Lung (tissue), 13 donors: Measurements from ENCODE around the gene THEM4. TPM values are rescaled to one million over a fixed set of nuclear protein-coding genes. Genes with fewer than 3 reads are reported as not detected.

Experiments
- ATAC-seq: fragments of 200-7000 bp; cut with Tn5 transposase; one replicate; pipeline ENCODE4 v1.9.1; 2020; ENCODE audit warnings: moderate number of reproducible peaks; ENCODE audit not compliant: insufficient read depth, low FRiP score
- DNase-seq, 3 donors: peaks; one replicate each; pipeline ENCODE4 v3.0.0-alpha.2; 2013 to 2017
- H3K27ac ChIP-seq, 2 donors: one replicate each; pipeline ENCODE4 v1.5.1; 2013; ENCODE audit warnings: mild to moderate bottlenecking in 2 of 2, moderate library complexity in 2 of 2, control low read depth in 1 of 2, inconsistent platforms in 1 of 2, low read depth in 1 of 2, low read length in 1 of 2
- H3K27me3 ChIP-seq, 3 donors: one replicate each; pipeline ENCODE4 v1.5.1; 2013; ENCODE audit warnings: low read length in 2 of 3; ENCODE audit not compliant: control insufficient read depth in 3 of 3, insufficient read depth in 3 of 3
- H3K36me3 ChIP-seq, 4 donors: one replicate each; pipeline ENCODE4 v1.5.1; 2013; ENCODE audit warnings: low read length in 4 of 4, mild to moderate bottlenecking in 1 of 4, moderate library complexity in 1 of 4; ENCODE audit not compliant: control insufficient read depth in 4 of 4, insufficient read depth in 4 of 4
- H3K4me1 ChIP-seq, 5 donors: one replicate each; pipeline ENCODE4 v1.5.1; 2013; ENCODE audit warnings: low read length in 5 of 5, mild to moderate bottlenecking in 2 of 5, moderate library complexity in 1 of 5; ENCODE audit not compliant: control insufficient read depth in 5 of 5, insufficient read depth in 5 of 5
- H3K4me3 ChIP-seq: one replicate; pipeline ENCODE4 v1.5.1; 2013; ENCODE audit warnings: mild to moderate bottlenecking, control low read depth, moderate library complexity
- H3K9ac ChIP-seq, 2 donors: one replicate each; pipeline ENCODE4 v1.5.1; 2013; ENCODE audit warnings: low read length in 2 of 2, control low read depth in 1 of 2; ENCODE audit not compliant: insufficient read depth in 1 of 2
- H3K9me3 ChIP-seq, 4 donors: one replicate each; pipeline ENCODE4 v1.5.1; 2013; ENCODE audit warnings: low read length in 3 of 4, mild to moderate bottlenecking in 1 of 4, moderate library complexity in 1 of 4; ENCODE audit not compliant: control insufficient read depth in 4 of 4, insufficient read depth in 3 of 4
- WGBS, 2 donors: extraction: QIAGEN DNeasy Blood & Tissue Kit; methylation state at CpG; one replicate each; pipeline ENCODE4 v1.1.7; 2013; 5-methylcytosine and 5-hydroxymethylcytosine counted together
- polyA plus RNA-seq, 2 donors: library from polyadenylated mRNA; stranded (reverse); fragments of 200-250 nt; gene quantifications; one replicate each; pipeline ENCODE4 v1.2.1, GENCODE V29; 2013
- small RNA-seq: library from RNA; depleted of rRNA; stranded (forward); fragments of <200 nt; gene quantifications from one replicate; pipeline ENCODE3, GENCODE V24; 2014; ENCODE audit warnings: low replicate concordance
- total RNA-seq, 2 donors: library from RNA; depleted of rRNA in 1 of 2; stranded (reverse); fragments of >200 nt in 1 of 2; gene quantifications; one replicate each; pipeline ENCODE4 v1.2.1, GENCODE V29; 2014 to 2021
- TF ChIP-seq, protein P1 (sequence below): IDR thresholded peaks from 2 replicates; pipeline ENCODE4 v1.5.1; 2012; ENCODE audit warnings: mild to moderate bottlenecking; ENCODE audit errors: control extremely low read depth, extremely low read depth
- donor health status: control.
- donor health status: control.
- donor health status: Bipolar disorder and iron deficiency.
- donor health status: healthy.
- donor health status: DM: yes; HTN: yes; CAD: no.

Gene THEM4
- total and polyA plus RNA-seq, 4 donors = 10.3 to 15.7 (median 13.6) TPM

DNA sequence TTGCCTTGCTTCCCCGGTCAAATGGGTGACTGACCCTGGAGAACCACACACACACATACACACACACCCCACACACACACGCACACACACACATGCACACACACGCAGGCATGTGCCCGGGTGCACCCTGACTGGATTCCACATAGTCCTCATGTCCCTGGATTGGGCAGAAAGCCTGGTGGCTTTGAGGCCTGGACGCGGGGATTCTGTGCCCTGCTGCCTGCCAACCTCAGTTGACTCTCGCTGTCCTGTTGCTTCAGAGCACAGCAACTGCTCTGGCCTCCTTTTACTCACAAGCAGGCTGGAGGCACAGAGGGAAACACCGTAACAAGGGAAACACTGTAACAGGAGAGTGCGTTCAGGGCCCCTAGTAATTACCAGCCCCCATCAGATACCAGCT lies 84.1 kb downstream of the THEM4 start:
- no peak overlapping the region for H3K27ac ChIP-seq
- H3K36me3 ChIP-seq = no peaks in the 10 kb centered on the region
- ATAC-seq = no peak
- 81 to 84% methylated on average over 9 of the region's 9 CpGs for WGBS, 2 donors
- H3K9ac ChIP-seq = no peak overlapping the region
- TF ChIP-seq, protein P1, sequence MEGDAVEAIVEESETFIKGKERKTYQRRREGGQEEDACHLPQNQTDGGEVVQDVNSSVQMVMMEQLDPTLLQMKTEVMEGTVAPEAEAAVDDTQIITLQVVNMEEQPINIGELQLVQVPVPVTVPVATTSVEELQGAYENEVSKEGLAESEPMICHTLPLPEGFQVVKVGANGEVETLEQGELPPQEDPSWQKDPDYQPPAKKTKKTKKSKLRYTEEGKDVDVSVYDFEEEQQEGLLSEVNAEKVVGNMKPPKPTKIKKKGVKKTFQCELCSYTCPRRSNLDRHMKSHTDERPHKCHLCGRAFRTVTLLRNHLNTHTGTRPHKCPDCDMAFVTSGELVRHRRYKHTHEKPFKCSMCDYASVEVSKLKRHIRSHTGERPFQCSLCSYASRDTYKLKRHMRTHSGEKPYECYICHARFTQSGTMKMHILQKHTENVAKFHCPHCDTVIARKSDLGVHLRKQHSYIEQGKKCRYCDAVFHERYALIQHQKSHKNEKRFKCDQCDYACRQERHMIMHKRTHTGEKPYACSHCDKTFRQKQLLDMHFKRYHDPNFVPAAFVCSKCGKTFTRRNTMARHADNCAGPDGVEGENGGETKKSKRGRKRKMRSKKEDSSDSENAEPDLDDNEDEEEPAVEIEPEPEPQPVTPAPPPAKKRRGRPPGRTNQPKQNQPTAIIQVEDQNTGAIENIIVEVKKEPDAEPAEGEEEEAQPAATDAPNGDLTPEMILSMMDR = no peak
- no peak overlapping the region for H3K4me3 ChIP-seq
- H3K4me1 ChIP-seq = peaks cover 0 to 15% (median 9%) of the 10 kb centered on the region in 5 donors
- H3K9me3 ChIP-seq = no peaks in the 10 kb centered on the region
- no peaks in the 10 kb centered on the region for H3K27me3 ChIP-seq
- DNase-seq = peak in 2 of 3 donors; percentile 12 to 19

Small RNAs within 50 kb of the gene (small RNA-seq; reads per million reads assigned to genes)
- gene RF00019 = not detected

Other genes starting within 250 kb of the THEM4 start
- under 1 TPM; 0.09 to 0.31 TPM for gene CELF3, start 192.7 kb downstream of the THEM4 start, total RNA-seq
- under 1 TPM; 0.06 to 0.11 TPM for gene CELF3, start 192.7 kb downstream of the THEM4 start, polyA plus RNA-seq
- 10 to 100 TPM in 1 of 2 donors, 1 to 10 TPM in 1; 8.8 to 17.1 TPM for gene RIIAD1, start 188.0 kb downstream of the THEM4 start, total RNA-seq
- gene RIIAD1, start 188.0 kb downstream of the THEM4 start, polyA plus RNA-seq = 1 to 10 TPM; 8.6 to 9.3 TPM
- 10 to 100 TPM; 55.6 to 55.7 TPM for gene MRPL9, start 146.0 kb downstream of the THEM4 start, total RNA-seq
- gene MRPL9, start 146.0 kb downstream of the THEM4 start, polyA plus RNA-seq = 10 to 100 TPM; 51.0 to 68.1 TPM
- 10 to 100 TPM; 11.6 to 18.1 TPM for gene TDRKH, start 119.0 kb downstream of the THEM4 start, total RNA-seq
- gene TDRKH, start 119.0 kb downstream of the THEM4 start, polyA plus RNA-seq = 1 to 10 TPM; 5.6 to 6.1 TPM
- gene LINGO4, start 104.1 kb downstream of the THEM4 start, total RNA-seq = under 1 TPM in 1 of 2 donors, not detected in 1; 0.40 TPM
- under 1 TPM; 0.05 to 0.12 TPM for gene LINGO4, start 104.1 kb downstream of the THEM4 start, polyA plus RNA-seq
- gene RORC, start 77.7 kb downstream of the THEM4 start, total RNA-seq = 10 to 100 TPM; 10.9 to 24.7 TPM
- 1 to 10 TPM; 7.6 to 8.4 TPM for gene RORC, start 77.7 kb downstream of the THEM4 start, polyA plus RNA-seq
- gene C2CD4D, start 69.7 kb downstream of the THEM4 start, total RNA-seq = under 1 TPM in 1 of 2 donors, not detected in 1; 0.40 TPM
- under 1 TPM; 0.10 to 0.19 TPM for gene C2CD4D, start 69.7 kb downstream of the THEM4 start, polyA plus RNA-seq
- gene THEM5, start 55.8 kb downstream of the THEM4 start, total RNA-seq = not detected
- not detected for gene THEM5, start 55.8 kb downstream of the THEM4 start, polyA plus RNA-seq
- 100 to 1,000 TPM; 205 to 801 TPM for gene S100A10, start 84.3 kb upstream of the THEM4 start, total RNA-seq
- 1,000 to 10,000 TPM in 1 of 2 donors, 100 to 1,000 TPM in 1; 548 to 1,003 TPM for gene S100A10, start 84.3 kb upstream of the THEM4 start, polyA plus RNA-seq
- 100 to 1,000 TPM in 1 of 2 donors, 10 to 100 TPM in 1; 69.4 to 610 TPM for gene S100A11, start 127.5 kb upstream of the THEM4 start, total RNA-seq
- gene S100A11, start 127.5 kb upstream of the THEM4 start, polyA plus RNA-seq = 1,000 to 10,000 TPM; 2,699 to 3,092 TPM
- not detected for gene TCHHL1, start 179.6 kb upstream of the THEM4 start, total RNA-seq
- gene TCHHL1, start 179.6 kb upstream of the THEM4 start, polyA plus RNA-seq = not detected
- gene TCHH, start 205.9 kb upstream of the THEM4 start, total RNA-seq = under 1 TPM; 0.03 TPM
- under 1 TPM; 0.06 to 0.15 TPM for gene TCHH, start 205.9 kb upstream of the THEM4 start, polyA plus RNA-seq
- not detected for gene RPTN, start 249.7 kb upstream of the THEM4 start, total RNA-seq
- gene RPTN, start 249.7 kb upstream of the THEM4 start, polyA plus RNA-seq = not detected